OCI-LY7 (cell line): ENCODE data around the gene SLC19A3. TPM values are rescaled to one million over a fixed set of nuclear protein-coding genes. Genes with fewer than 3 reads are reported as not detected.
"Not testable (repeated sequence)": the region's sequence is repeated elsewhere in the genome, so short reads cannot be mapped to it uniquely, and the experiment has no call there.

Experiments used
- BruUV-seq: library from RNA; stranded (reverse); fragments of 400-500 nt; replicated peaks from 2 replicates; lab custom pipeline; 2021; lab: Mats Ljungman, UMichigan
- CTCF ChIA-PET: fragments of 300-600 bp; sonication (Branson Sonifier 250); formaldehyde crosslinking; loops from one replicate; lab custom pipeline; 2022; ENCODE audit warnings: antibody characterized with exemption; ENCODE audit not compliant: unreplicated experiment; lab: Charles Lee
- POLR2A ChIA-PET: fragments of 300-600 bp; sonication (Branson Sonifier 250); formaldehyde crosslinking; loops from one replicate; lab custom pipeline; 2022; ENCODE audit warnings: antibody characterized with exemption; lab: Charles Lee
- DNase-seq: peaks from one replicate; pipeline ENCODE4 v3.0.0-alpha.2; 2015; ENCODE audit warnings: low spot score
- H2AFZ ChIP-seq: fragments of 200-600 bp; sonication (generic), shearing (Covaris generic); 2 replicates; pipeline ENCODE4 v1.6.1; 2014; ENCODE audit warnings: mild to moderate bottlenecking, antibody characterized with exemption, low read length, moderate library complexity
- H3K27ac ChIP-seq: fragments of 200-600 bp; sonication (generic); 2 replicates; pipeline ENCODE4 v1.5.1; 2014; ENCODE audit warnings: mixed run types, low read depth, mild to moderate bottlenecking, moderate library complexity, low read length, inconsistent platforms; ENCODE audit not compliant: poor library complexity, severe bottlenecking
- H3K36me3 ChIP-seq: fragments of 200-600 bp; sonication (generic); 2 replicates; pipeline ENCODE4 v1.6.1; 2014; ENCODE audit warnings: mild to moderate bottlenecking, antibody characterized with exemption, low read length, moderate library complexity, mixed read lengths; ENCODE audit not compliant: insufficient read depth
- H3K4me1 ChIP-seq: fragments of 200-600 bp; sonication (generic); 2 replicates; pipeline ENCODE4 v1.5.1; 2014; ENCODE audit warnings: mild to moderate bottlenecking, low read length; ENCODE audit not compliant: insufficient read depth, poor library complexity, severe bottlenecking
- H3K4me2 ChIP-seq: fragments of 200-600 bp; sonication (generic); 2 replicates; pipeline ENCODE4 v1.6.1; 2014; ENCODE audit warnings: mild to moderate bottlenecking, low read length
- H3K4me3 ChIP-seq: fragments of 200-600 bp; sonication (generic); 2 replicates; pipeline ENCODE4 v1.5.1; 2014; ENCODE audit warnings: mild to moderate bottlenecking, low read depth, low read length; ENCODE audit not compliant: poor library complexity, severe bottlenecking
- H3K79me2 ChIP-seq: fragments of 200-600 bp; sonication (generic); 2 replicates; pipeline ENCODE4 v1.6.1; 2016; ENCODE audit warnings: low read depth, mild to moderate bottlenecking, low read length, moderate library complexity, mixed read lengths; ENCODE audit not compliant: insufficient read depth
- H3K9me2 ChIP-seq: fragments of 200-600 bp; sonication (generic); 2 replicates; pipeline ENCODE4 v1.6.1; 2016; ENCODE audit warnings: mild to moderate bottlenecking, low read length, mixed read lengths; ENCODE audit not compliant: insufficient read depth
- H3K9me3 ChIP-seq: fragments of 200-600 bp; sonication (generic); 2 replicates; pipeline ENCODE4 v1.6.1; 2014; ENCODE audit warnings: mild to moderate bottlenecking, mixed run types, low read length, mixed read lengths
- H4K20me1 ChIP-seq: fragments of 200-600 bp; sonication (generic); 2 replicates; pipeline ENCODE4 v1.6.1; 2014; ENCODE audit warnings: mild to moderate bottlenecking, antibody characterized with exemption, low read length, moderate library complexity, mixed read lengths; ENCODE audit not compliant: insufficient read depth
- CTCF ChIP-seq: fragments of 200-600 bp; sonication (generic); conservative IDR thresholded peaks from 2 replicates; pipeline ENCODE4 v1.5.1; 2014; ENCODE audit warnings: mild to moderate bottlenecking, antibody characterized with exemption, low read length, moderate library complexity, mixed read lengths
- EZH2phosphoT487 ChIP-seq: fragments of 200-600 bp; sonication (generic); IDR thresholded peaks from 2 replicates; pipeline ENCODE4 v1.6.1; 2018; ENCODE audit warnings: low read depth, borderline replicate concordance, mild to moderate bottlenecking, mixed run types, antibody characterized with exemption, low read length, moderate library complexity, mixed read lengths
- intact Hi-C: fragments of 100-400 bp; cut with micrococcal nuclease; formaldehyde crosslinking; loops from one replicate; pipeline ENCODE4 v1.10.0; 2022; ENCODE audit not compliant: unreplicated experiment
- total RNA-seq, 2 experiments: library from RNA; depleted of rRNA in 1 of 2; stranded (reverse); fragments of >200 nt in 1 of 2; shearing (Covaris generic) in 1 of 2; gene quantifications; 2 replicates each; pipeline ENCODE4 v1.2.3, GENCODE V29; 2014 to 2022

Gene SLC19A3
- total RNA-seq, 2 experiments from 2014 or later: not detected

- H3K4me1 ChIP-seq: no peaks in the 10 kb centered on the region
- DNase-seq: no peak
- no peaks in the 10 kb centered on the region for H3K9me2 ChIP-seq
- H3K9me3 ChIP-seq: no peaks in the 10 kb centered on the region
- no peaks in the 10 kb centered on the region for H3K79me2 ChIP-seq
- ChIA-PET CTCF (no interaction called here), POLR2A (no interaction called here)
- intact Hi-C loops: no loop called here
- H4K20me1 ChIP-seq: no peaks in the 10 kb centered on the region
- H3K4me2 ChIP-seq: no peak within 1 kb of the TSS
- no TSS peak for BruUV-seq
- no peak within 1 kb of the TSS for H2AFZ ChIP-seq
- no peaks in the 10 kb centered on the region for H3K36me3 ChIP-seq
- no peak within 1 kb of the TSS for H3K4me3 ChIP-seq
- TF ChIP-seq CTCF (no peak), EZH2phosphoT487 (no peak)
- H3K27ac ChIP-seq: no peak within 1 kb of the TSS
These were observed 27.8 kb upstream of the SLC19A3 start, which contains the start of gene SCYGR8 for GRCh38 chr2:227745594-227745993. Gene SCYGR8 (plus strand): TSS chr2:227745894. CDS start chr2:227745894, 0 bp downstream.

GRCh38 chr2:227740705-227741104, 22.9 kb upstream of the SLC19A3 start:
- H3K9me2 ChIP-seq, H3K27ac ChIP-seq, H3K9me3 ChIP-seq, H3K36me3 ChIP-seq, H3K79me2 ChIP-seq, H4K20me1 ChIP-seq, H3K4me2 ChIP-seq, BruUV-seq, H3K4me1 ChIP-seq, CTCF ChIA-PET, H3K4me3 ChIP-seq, H2AFZ ChIP-seq, intact Hi-C loops, DNase-seq: not testable (repeated sequence)
- POLR2A ChIA-PET: interaction anchor here (0.6 to 0.7 kb wide), 2 partner anchors 220 to 624 kb away, joined by 3 to 9 read pairs; no protein-coding TSS in a partner anchor
- peak; percentile 37; the same call in 1 of the 2 replicates for TF ChIP-seq CTCF

GRCh38 chr2:227739351-227739750, 21.5 kb upstream of the SLC19A3 start:
- Histone ChIP-seq H3K4me3 (no peak overlapping the region), H3K36me3 (no peaks in the 10 kb centered on the region), H3K4me2 (no peak overlapping the region), H3K79me2 (no peaks in the 10 kb centered on the region), H2AFZ (no peak overlapping the region), H3K4me1 (no peaks in the 10 kb centered on the region), H3K27ac (no peak overlapping the region), H4K20me1 (no peaks in the 10 kb centered on the region), H3K9me3 (no peaks in the 10 kb centered on the region), H3K9me2 (no peaks in the 10 kb centered on the region)
- POLR2A ChIA-PET: interaction anchor here (0.6 to 1.0 kb wide), 2 partner anchors 22 to 324 kb away, joined by 4 to 5 read pairs; no protein-coding TSS in a partner anchor
- no peak for TF ChIP-seq EZH2phosphoT487
- TF ChIP-seq CTCF: no peak
- intact Hi-C loops: no loop called here
- BruUV-seq: no TSS peak
- DNase-seq: no peak
- CTCF ChIA-PET: no interaction called here
